Suppressor macrophage (primary cell): ENCODE data around the gene ATP2B2.
"Not testable (repeated sequence)": the region's sequence is repeated elsewhere in the genome, so short reads cannot be mapped to it uniquely, and the experiment has no call there.

Experiments
- DNase-seq, 4 experiments: peaks; one replicate each; pipeline ENCODE4 v3.0.0-alpha.2; 2020 to 2022

ATP2B2 gene

GRCh38 chr3:10319804-10320203 lies 185.6 kb downstream of the ATP2B2 start:
- DNase-seq, result no peak

- DNase-seq, result no peak
Observed at GRCh38 chr3:10319251-10319650, 186.1 kb downstream of the ATP2B2 start.

- DNase-seq, result no peak
Observed at GRCh38 chr3:10317961-10318350, 187.4 kb downstream of the ATP2B2 start.

- no peak for DNase-seq
Observed at GRCh38 chr3:10317311-10317960, 187.9 kb downstream of the ATP2B2 start.

GRCh38 chr3:10315771-10316344 lies 189.5 kb downstream of the ATP2B2 start:
- DNase-seq, result no peak

- DNase-seq, result no peak
Observed at GRCh38 chr3:10315101-10315500, 190.3 kb downstream of the ATP2B2 start.

- no peak for DNase-seq
Observed at GRCh38 chr3:10312861-10313260, 192.5 kb downstream of the ATP2B2 start.

- DNase-seq, result no peak
Observed at GRCh38 chr3:10312391-10312790, 193.0 kb downstream of the ATP2B2 start.

- no peak for DNase-seq
Observed at GRCh38 chr3:10311710-10312109, 193.7 kb downstream of the ATP2B2 start.

- DNase-seq, result no peak
Observed at GRCh38 chr3:10310578-10310977, 194.8 kb downstream of the ATP2B2 start.

- peak in 1 of 4 experiments; percentile 16 for DNase-seq
Observed at GRCh38 chr3:10309736-10310135, 195.7 kb downstream of the ATP2B2 start.

GRCh38 chr3:10308678-10309077 lies 196.7 kb downstream of the ATP2B2 start:
- no peak for DNase-seq

GRCh38 chr3:10306156-10306555 lies 199.2 kb downstream of the ATP2B2 start:
- DNase-seq, result no peak

GRCh38 chr3:10305331-10305902 lies 200.0 kb downstream of the ATP2B2 start:
- no peak for DNase-seq

- DNase-seq, result no peak
Observed at GRCh38 chr3:10304905-10305304, 200.5 kb downstream of the ATP2B2 start.

GRCh38 chr3:10303785-10304184 lies 201.6 kb downstream of the ATP2B2 start:
- DNase-seq, result no peak

GRCh38 chr3:10303105-10303504 lies 202.3 kb downstream of the ATP2B2 start:
- no peak for DNase-seq

- no peak for DNase-seq
Observed at GRCh38 chr3:10300087-10300486, 205.3 kb downstream of the ATP2B2 start.

- no peak for DNase-seq
Observed at GRCh38 chr3:10299679-10300078, 205.7 kb downstream of the ATP2B2 start.

- DNase-seq, result no peak
Observed at GRCh38 chr3:10299175-10299574, 206.2 kb downstream of the ATP2B2 start.

- DNase-seq, result not testable (repeated sequence)
Observed at GRCh38 chr3:10298064-10298463, 207.3 kb downstream of the ATP2B2 start.

- DNase-seq, result peak; percentile 45 to 56 (median 50)
Observed at GRCh38 chr3:10294030-10294586, 211.3 kb downstream of the ATP2B2 start.

GRCh38 chr3:10292505-10293419 lies 212.6 kb downstream of the ATP2B2 start, which contains the start of gene GHRL:
TSS of gene GHRL (minus strand) at chr3:10292947. CDS start at chr3:10290180, 2,767 bp downstream.
- peak; percentile 66 to 79 (median 77) for DNase-seq
